RPMI8226 (cell line): ENCODE data around the gene TFDP1.
A peak's percentile ranks its signal among the peaks of the same experiment; 100 is the strongest.
"Not testable (repeated sequence)": the region's sequence is repeated elsewhere in the genome, so short reads cannot be mapped to it uniquely, and the experiment has no call there.

Experiments
- DNase-seq: peaks from one replicate; pipeline ENCODE4 v3.0.0-alpha.2; 2015

The TFDP1 gene

GRCh38 chr13:113576597-113576996 lies 8.0 kb upstream of the TFDP1 start:
- DNase-seq: no peak

- DNase-seq: no peak
Measured at GRCh38 chr13:113577881-113578435, 6.6 kb upstream of the TFDP1 start.

GRCh38 chr13:113579686-113580085 lies 4.9 kb upstream of the TFDP1 start:
- DNase-seq: no peak

- DNase-seq: no peak
Measured at GRCh38 chr13:113581871-113582270, 2.7 kb upstream of the TFDP1 start.

GRCh38 chr13:113582841-113583631 lies 1.5 kb upstream of the TFDP1 start:
- DNase-seq: no peak

- DNase-seq: peak; percentile 33
Measured at GRCh38 chr13:113584870-113585671, 518 bp downstream of the TFDP1 start.

GRCh38 chr13:113585896-113586295 lies 1.3 kb downstream of the TFDP1 start:
- peak; percentile 18 for DNase-seq

GRCh38 chr13:113586661-113587479 lies 2.3 kb downstream of the TFDP1 start:
- DNase-seq: no peak

GRCh38 chr13:113588394-113589111 lies 4.0 kb downstream of the TFDP1 start:
- no peak for DNase-seq

- DNase-seq: no peak
Measured at GRCh38 chr13:113589251-113589960, 4.9 kb downstream of the TFDP1 start.

- DNase-seq: no peak
Measured at GRCh38 chr13:113589961-113590339, 5.4 kb downstream of the TFDP1 start.

- DNase-seq: no peak
Measured at GRCh38 chr13:113591750-113592149, 7.2 kb downstream of the TFDP1 start.

GRCh38 chr13:113592571-113592970 lies 8.0 kb downstream of the TFDP1 start:
- DNase-seq: no peak

GRCh38 chr13:113594066-113594821 lies 9.7 kb downstream of the TFDP1 start:
- DNase-seq: not testable (repeated sequence)

- no peak for DNase-seq
Measured at GRCh38 chr13:113595131-113595530, 10.6 kb downstream of the TFDP1 start.

GRCh38 chr13:113596321-113597200 lies 12.0 kb downstream of the TFDP1 start:
- no peak for DNase-seq

- DNase-seq: no peak
Measured at GRCh38 chr13:113597391-113598080, 13.0 kb downstream of the TFDP1 start.

GRCh38 chr13:113598081-113598410 lies 13.5 kb downstream of the TFDP1 start:
- no peak for DNase-seq

- DNase-seq: no peak
Measured at GRCh38 chr13:113598481-113598880, 13.9 kb downstream of the TFDP1 start.
